ENCODE measurements around the gene BTAF1. TPM values are rescaled to one million over a fixed set of nuclear protein-coding genes. Genes with fewer than 3 reads are reported as not detected.

BTAF1 gene
- total and polyA plus RNA-seq, 8 donors, result 2.3 to 146 (median 32.9) TPM

- H3K4me3 ChIP-seq, result no peak overlapping the region
- 83 to 91% (median 86%) methylated on average over 5 of the region's 5 CpGs for WGBS, 5 donors
- intact Hi-C loops (cut with DNase I; ENCODE audit: low total_unique reads), result no loop called here
- no peaks in the 10 kb centered on the region for H3K9me3 ChIP-seq
- no peaks in the 10 kb centered on the region for H3K4me1 ChIP-seq
- no peak for TF ChIP-seq POLR2AphosphoS5 (IDR thresholded peaks at IDR 0.05)
- TF ChIP-seq POLR2A (IDR thresholded peaks at IDR 0.05), result no peak
- TF ChIP-seq CTCF (IDR thresholded peaks at IDR 0.05), result no peak
- TF ChIP-seq EP300 (IDR thresholded peaks at IDR 0.05), result no peak
- H3K27ac ChIP-seq, result no peak overlapping the region
- no peaks in the 10 kb centered on the region for H3K27me3 ChIP-seq
- peaks cover 0 to 70% (median 58%) of the 10 kb centered on the region in 4 donors for H3K36me3 ChIP-seq
- DNase-seq, result no peak
These were observed 21.5 kb downstream of the BTAF1 start for GRCh38 chr10:91944880-91945630.

GRCh38 chr10:91953600-91954160, 30.1 kb downstream of the BTAF1 start:
- no peak for DNase-seq
- Histone ChIP-seq H3K36me3 (peaks cover 33 to 90% (median 87%) of the 10 kb centered on the region in 4 donors), H3K4me3 (no peak overlapping the region), H3K4me1 (no peaks in the 10 kb centered on the region), H3K27me3 (no peaks in the 10 kb centered on the region), H3K9me3 (no peaks in the 10 kb centered on the region), H3K27ac (no peak overlapping the region)
- TF ChIP-seq CTCF (IDR thresholded peaks at IDR 0.05), result no peak
- TF ChIP-seq POLR2A (IDR thresholded peaks at IDR 0.05), result no peak
- TF ChIP-seq EP300 (IDR thresholded peaks at IDR 0.05), result no peak
- TF ChIP-seq POLR2AphosphoS5 (IDR thresholded peaks at IDR 0.05), result no peak
- intact Hi-C loops (cut with DNase I; ENCODE audit: low total_unique reads), result no loop called here
- WGBS, 5 donors, result 92 to 99% (median 95%) methylated on average over 2 of the region's 2 CpGs

GRCh38 chr10:91955114-91955513, 31.5 kb downstream of the BTAF1 start:
- no peaks in the 10 kb centered on the region for H3K27me3 ChIP-seq
- H3K36me3 ChIP-seq, result peaks cover 41 to 95% (median 92%) of the 10 kb centered on the region in 4 donors
- intact Hi-C loops (cut with DNase I; ENCODE audit: low total_unique reads), result no loop called here
- no peak overlapping the region for H3K27ac ChIP-seq
- WGBS, 5 donors, result 63 to 65% (median 65%) methylated on average over 3 of the region's 3 CpGs
- TF ChIP-seq POLR2AphosphoS5 (IDR thresholded peaks at IDR 0.05), result no peak
- TF ChIP-seq EP300 (IDR thresholded peaks at IDR 0.05), result no peak
- no peak for TF ChIP-seq POLR2A (IDR thresholded peaks at IDR 0.05)
- no peak for TF ChIP-seq CTCF (IDR thresholded peaks at IDR 0.05)
- H3K4me3 ChIP-seq, result no peak overlapping the region
- DNase-seq, result no peak
- no peaks in the 10 kb centered on the region for H3K9me3 ChIP-seq
- no peaks in the 10 kb centered on the region for H3K4me1 ChIP-seq

GRCh38 chr10:91957091-91957490, 33.5 kb downstream of the BTAF1 start:
- Histone ChIP-seq H3K4me1 (no peaks in the 10 kb centered on the region), H3K27ac (no peak overlapping the region), H3K27me3 (no peaks in the 10 kb centered on the region), H3K9me3 (no peaks in the 10 kb centered on the region), H3K36me3 (peaks cover 45 to 100% (median 95%) of the 10 kb centered on the region in 4 donors), H3K4me3 (no peak overlapping the region)
- DNase-seq, result no peak
- WGBS, 5 donors, result 92 to 100% (median 97%) methylated on average over 1 of the region's 1 CpG
- TF ChIP-seq POLR2A (IDR thresholded peaks at IDR 0.05) (no peak), POLR2AphosphoS5 (IDR thresholded peaks at IDR 0.05) (no peak), EP300 (IDR thresholded peaks at IDR 0.05) (no peak), CTCF (IDR thresholded peaks at IDR 0.05) (no peak)
- intact Hi-C loops (cut with DNase I; ENCODE audit: low total_unique reads), result no loop called here

All from stomach (tissue), 9 donors.